GM18517 (cell line): ENCODE data around the gene ZNF787.
A peak's percentile ranks its signal among the peaks of the same experiment; 100 is the strongest.

Experiments
- ATAC-seq: cut with Tn5 transposase; IDR thresholded peaks from one replicate; pipeline ENCODE4 v1.9.1; 2021; ENCODE audit warnings: mild to moderate bottlenecking, moderate library complexity; ENCODE audit not compliant: unreplicated experiment

Gene ZNF787

GRCh38 chr19:56144831-56145230 is 23.7 kb upstream of the ZNF787 start:
- ATAC-seq: no peak

DNA sequence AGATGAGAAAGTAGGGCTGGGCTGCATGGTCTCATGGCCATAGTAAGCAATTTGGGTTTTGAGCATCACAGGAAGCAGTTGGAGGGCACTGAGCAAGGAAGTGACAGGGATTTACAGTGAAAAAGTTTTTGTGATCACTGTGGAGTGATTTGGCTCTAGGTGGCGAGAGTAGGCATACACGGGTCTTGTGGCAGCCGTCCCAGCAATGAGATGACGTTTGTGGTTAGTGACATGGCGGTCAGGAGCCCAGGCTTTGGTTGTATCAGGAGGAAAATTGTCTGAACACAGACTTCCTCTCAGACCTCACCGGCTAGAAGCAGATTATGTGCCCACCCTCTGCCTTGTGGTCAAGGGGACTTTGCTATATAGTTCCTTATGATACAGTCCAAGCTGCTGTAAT is 23.3 kb upstream of the ZNF787 start:
- ATAC-seq: no peak

DNA sequence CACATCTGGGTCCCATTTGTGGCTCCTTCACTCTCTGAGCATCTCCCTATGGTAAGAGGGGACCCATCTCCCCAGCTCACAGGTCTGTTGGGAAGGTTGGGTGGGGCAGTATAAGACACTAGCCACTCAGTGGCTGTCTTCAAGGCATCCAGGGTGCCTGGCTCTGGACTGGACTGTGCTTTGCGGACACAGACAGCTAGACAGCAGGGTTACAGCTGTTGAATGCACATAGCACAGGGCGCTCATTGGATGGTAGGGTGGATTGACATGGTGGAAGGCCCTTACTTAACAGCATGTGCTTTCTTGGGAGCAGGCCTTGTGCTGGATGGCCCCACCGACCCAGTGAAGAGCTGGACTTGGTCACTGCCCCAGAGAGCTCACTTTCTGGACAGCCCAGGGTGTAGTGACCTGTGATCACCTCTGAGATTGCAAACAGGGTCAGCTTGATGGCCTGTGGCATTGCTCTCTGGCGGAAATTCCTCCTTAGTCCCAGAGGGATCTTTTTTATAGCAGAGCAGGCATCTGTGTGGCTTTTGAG is 21.9 kb upstream of the ZNF787 start:
- ATAC-seq: no peak

GRCh38 chr19:56142087-56142787 is 21.1 kb upstream of the ZNF787 start:
- ATAC-seq: no peak

GRCh38 chr19:56141417-56141993 is 20.4 kb upstream of the ZNF787 start:
- ATAC-seq: no peak

GRCh38 chr19:56140583-56141416 is 19.7 kb upstream of the ZNF787 start, which contains the start of gene ZNF444:
Gene ZNF444, plus strand, starts transcription at chr19:56141287. Its CDS starts 5,625 bp downstream, at chr19:56146912.
- peak; percentile 91 for ATAC-seq

DNA sequence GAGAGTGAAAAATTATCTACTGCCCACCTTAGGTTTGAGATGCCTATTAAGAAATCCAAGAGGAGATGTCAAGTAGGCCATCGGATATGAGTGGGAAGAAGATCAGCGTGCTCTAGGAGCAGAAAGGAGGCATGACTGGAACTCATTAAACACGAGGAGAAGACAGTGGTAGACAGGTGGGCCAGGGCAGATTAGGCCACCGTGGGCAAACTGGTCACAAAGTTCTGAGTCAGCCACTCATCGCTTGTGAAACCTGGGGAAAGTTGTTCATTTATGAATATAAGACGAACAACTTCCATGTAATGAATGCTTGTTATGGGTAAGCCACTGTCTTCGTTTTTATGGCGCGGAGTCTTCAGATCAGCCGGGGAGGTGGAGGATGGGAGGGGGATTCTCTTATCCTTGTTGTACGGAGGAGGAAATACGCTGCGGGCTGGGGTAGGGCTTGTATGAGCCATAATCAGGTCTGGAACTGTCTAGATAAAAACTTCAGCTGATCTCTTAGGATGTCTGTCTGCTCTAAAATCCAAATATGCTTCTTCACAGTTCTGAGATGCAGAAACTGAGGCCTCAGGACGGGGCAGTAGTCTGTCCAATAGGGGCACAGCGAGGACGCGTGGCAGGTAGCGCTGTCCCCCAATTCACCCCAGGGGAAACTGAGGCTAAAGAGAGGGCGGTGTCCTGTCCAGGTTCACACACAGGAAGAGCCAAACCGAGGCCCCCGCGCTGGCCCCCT is 18.9 kb upstream of the ZNF787 start:
- no peak for ATAC-seq

DNA sequence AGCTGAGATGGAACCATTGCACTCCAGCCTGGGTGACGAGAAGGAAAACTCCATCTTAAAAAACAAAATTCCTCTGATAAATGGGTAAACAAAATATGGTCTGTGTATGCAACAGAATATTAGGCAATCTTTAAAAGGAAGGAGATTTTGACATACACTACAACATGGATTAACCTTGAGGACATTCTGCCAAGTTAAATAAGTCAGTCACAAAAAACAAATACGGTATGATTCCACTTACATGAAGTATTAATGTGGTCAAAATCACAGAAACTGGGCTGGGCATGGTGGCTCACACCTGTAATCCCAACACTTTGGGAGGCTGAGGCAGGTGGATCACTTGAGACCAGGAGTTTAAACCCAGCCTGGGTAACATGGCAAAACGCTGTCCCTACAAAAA is 17.0 kb upstream of the ZNF787 start:
- no peak for ATAC-seq

GRCh38 chr19:56137405-56137804 is 16.3 kb upstream of the ZNF787 start:
- no peak for ATAC-seq

DNA sequence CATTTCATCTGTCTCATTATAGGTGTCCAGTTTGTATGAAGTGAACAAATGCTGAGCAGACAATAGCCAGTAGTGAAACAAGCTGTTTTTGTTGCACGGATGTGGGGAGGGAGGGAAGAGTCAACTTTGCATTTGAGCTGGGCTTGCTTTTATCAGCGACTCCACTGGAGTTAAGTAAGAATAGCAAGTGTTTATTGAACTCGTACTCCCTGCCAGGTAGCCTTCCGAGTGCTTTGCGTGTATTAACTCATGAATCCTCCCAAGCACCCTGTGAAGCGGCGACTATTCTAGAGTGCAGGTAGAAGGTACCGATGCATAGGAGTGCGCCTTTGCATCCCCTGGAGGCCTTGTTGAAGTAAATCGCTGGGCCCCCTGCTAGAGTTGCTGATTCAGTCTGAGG is 15.3 kb upstream of the ZNF787 start:
- no peak for ATAC-seq

GRCh38 chr19:56134654-56134921 is 13.5 kb upstream of the ZNF787 start:
- no peak for ATAC-seq

DNA sequence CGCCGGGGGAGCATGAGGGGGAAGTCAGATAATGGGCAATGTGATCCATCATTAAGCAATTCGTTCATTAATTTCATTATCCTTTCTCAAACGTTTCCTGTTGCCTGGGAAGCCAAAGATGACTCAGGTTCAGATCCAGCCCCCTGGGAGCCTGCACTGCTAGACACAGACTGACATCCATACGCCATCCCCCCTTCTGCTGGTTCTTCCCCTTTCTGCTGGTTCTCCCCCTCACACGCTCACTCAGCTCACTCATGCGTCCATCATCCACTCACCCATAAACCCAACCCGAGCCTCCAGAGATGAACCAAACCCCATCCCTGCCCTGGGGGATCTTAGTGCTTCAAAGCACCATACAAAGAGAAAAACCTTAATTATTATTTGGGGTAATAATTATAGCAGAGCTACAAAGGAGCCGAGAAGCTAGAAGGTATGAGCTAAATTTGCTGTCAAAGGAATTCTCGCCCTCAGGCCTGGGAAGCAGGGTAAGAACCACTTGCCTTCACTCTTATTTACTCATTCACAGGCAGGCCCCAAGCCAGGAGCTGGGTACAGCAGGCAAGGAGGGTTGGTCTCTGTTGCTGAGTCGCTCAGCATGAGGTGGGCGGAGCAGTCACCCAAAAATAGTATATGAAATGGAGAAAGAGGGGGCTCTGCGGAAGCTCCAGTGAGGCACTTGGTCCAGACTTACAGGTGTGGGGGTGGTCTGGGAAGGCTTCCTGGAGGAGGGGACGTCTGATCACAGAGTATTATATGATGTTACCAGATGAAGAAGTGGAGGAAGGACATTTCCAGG is 13.0 kb upstream of the ZNF787 start:
- ATAC-seq: no peak

GRCh38 chr19:56132316-56132822 is 11.3 kb upstream of the ZNF787 start:
- no peak for ATAC-seq

- ATAC-seq: no peak
These were observed 10.6 kb upstream of the ZNF787 start for GRCh38 chr19:56131651-56132050.

DNA sequence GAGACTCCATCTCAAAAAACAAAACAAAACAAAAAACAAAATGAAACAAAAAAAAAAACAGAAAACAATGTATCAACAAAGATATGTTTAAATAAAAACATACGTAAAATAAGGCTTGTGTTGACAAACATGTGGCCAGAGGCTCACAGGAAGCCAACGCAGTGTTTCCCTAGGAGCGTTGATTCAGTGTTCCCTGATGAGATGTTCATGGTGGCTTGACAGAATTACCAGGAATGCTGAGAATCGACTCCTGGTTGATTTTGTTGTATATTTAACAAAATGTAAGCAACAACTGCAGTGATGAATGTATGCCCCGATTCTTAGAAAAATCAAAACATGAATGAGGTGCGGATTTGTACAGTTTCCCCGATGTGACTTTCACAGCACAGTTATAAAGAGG is 8.9 kb upstream of the ZNF787 start:
- ATAC-seq: no peak

DNA sequence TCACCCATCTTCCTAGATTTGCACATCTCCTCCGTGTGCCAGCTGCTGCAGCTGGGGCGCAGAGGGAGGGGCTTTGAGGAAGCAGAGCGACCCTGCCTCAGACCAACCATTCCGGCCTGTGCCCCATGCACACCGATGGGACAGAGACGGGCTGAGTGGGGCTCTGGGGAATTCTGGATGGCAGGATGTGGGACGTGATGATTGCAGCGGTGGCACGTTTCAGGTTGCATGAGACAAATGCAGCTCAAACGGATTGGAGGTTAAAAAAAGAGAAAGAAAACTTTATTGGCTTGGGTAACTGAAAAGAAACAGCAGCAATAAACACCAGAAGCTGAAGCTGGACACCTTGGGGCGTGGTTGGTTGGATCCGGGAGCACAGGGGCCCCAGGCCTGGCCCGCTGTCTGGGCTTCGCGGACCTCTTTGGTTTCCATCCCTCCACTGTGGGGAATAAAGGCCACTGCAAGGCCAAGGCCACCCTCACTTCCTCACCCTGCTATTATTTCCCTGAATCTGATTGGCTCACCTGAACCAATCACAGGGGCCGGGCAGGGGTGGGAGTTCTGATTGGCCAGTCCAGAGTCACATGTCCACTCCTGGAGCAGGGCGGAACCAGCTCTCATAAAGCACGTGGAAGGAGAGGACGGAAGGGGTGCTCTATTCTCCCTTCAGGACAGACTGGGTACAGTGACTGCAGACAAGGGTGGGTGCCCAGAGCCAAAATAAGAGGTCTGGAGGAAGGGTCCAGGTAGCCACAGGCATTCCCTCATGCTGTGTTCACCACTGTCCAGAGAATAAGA is 6.1 kb upstream of the ZNF787 start:
- ATAC-seq: no peak

DNA sequence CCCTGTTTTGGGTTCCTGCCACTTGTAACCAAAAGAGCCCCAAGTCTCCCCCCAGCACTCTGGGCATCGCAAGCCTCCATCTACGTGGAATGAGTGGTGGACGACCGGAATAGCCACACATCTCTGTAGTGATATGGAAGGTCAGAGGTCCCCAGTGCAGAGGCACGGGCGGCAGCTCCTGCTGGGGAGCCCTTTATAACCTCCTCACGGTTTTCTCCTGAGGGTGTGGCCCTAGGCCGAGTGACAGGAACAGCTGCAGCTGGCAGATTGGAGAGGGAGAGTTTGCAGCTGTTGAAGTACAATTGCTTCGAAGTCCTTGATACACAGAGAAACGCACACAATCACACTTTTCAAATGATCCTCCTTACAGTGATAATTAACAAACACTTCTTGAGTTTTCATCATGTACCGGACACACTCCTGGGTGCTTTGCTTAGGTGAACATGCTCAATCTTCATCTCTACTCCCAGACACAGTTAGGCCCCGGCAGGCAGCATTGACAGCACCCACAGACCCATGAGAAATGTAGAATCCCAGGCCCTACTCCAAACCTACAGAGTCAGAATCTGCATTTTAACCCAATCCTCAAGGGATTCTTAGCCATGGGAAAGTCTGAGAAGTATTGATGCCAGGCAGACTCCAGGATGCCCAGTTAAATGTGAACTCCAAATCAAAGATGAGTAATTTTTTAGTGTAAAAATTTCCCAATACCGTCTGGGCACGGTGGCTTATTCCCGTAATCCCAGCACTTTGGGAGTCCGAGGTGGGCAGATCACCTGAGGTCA is 4.9 kb upstream of the ZNF787 start:
- no peak for ATAC-seq

DNA sequence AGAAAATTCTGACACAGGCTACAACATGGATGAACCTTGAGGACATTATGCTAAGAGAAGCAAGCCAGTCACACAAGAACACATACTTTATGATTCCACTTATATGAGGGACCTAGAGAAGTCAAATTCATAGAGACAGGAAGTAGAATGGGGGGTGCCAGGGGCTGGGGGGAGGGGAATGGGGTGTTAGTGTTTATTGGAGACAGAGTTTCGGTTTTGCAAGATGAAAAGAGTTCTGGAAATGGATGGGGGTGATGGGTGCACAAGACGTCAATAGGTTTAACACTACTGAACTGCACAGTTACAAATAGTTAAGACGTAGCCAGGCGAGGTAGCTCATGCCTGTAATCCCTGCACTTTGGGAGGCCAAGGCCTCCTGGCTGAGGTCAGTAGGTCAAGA is 3.5 kb upstream of the ZNF787 start:
- ATAC-seq: no peak
